Gastroesophageal sphincter (tissue), 4 donors: ENCODE results near the gene SH3PXD2A. TPM values are rescaled to one million over a fixed set of nuclear protein-coding genes. Genes with fewer than 3 reads are reported as not detected.

Experiments used
- ATAC-seq: fragments of 150-250 bp; one replicate; pipeline ENCODE4 v1.9.1; 2016; ENCODE audit warnings: mild to moderate bottlenecking, moderate library complexity
- H3K27ac ChIP-seq, 4 donors: fragments of 200-600 bp; sonication (generic) in 3 of 4; 1 replicate in 3 of 4; 2 replicates in 1 of 4; pipeline ENCODE4 v1.5.1; 2016 to 2019
- H3K27me3 ChIP-seq: fragments of 200-600 bp; sonication (generic); one replicate; pipeline ENCODE4 v1.5.1; 2019
- H3K36me3 ChIP-seq, 2 donors: fragments of 200-600 bp; sonication (generic); one replicate each; pipeline ENCODE4 v1.5.1; 2019; ENCODE audit warnings: control low read depth in 1 of 2
- H3K4me1 ChIP-seq, 3 donors: fragments of 200-600 bp; sonication (generic); 1 replicate in 2 of 3; 2 replicates in 1 of 3; pipeline ENCODE4 v1.5.1; 2016 to 2019; ENCODE audit warnings: control low read depth in 2 of 3
- H3K4me3 ChIP-seq, 2 donors: fragments of 200-600 bp; sonication (generic); one replicate each; pipeline ENCODE4 v1.5.1; 2019; ENCODE audit warnings: mild to moderate bottlenecking in 1 of 2, moderate library complexity in 1 of 2
- H3K9me3 ChIP-seq, 3 donors: fragments of 200-600 bp; sonication (generic); one replicate each; pipeline ENCODE4 v1.5.1; 2017 to 2019; ENCODE audit warnings: control low read depth in 2 of 3
- CTCF ChIP-seq, 4 experiments: fragments of 200-600 bp in 2 of 4; fragments of 450-650 bp in 2 of 4; sonication (generic) in 1 of 4; IDR thresholded peaks; one replicate each; pipeline ENCODE4 v1.5.1; 2017 to 2019; ENCODE audit warnings: antibody characterized with exemption in 4 of 4, mild to moderate bottlenecking in 2 of 4, moderate library complexity in 2 of 4
- EP300 ChIP-seq: sonication (generic); formaldehyde crosslinking; IDR thresholded peaks from one replicate; pipeline ENCODE4 v1.6.1; 2017; ENCODE audit warnings: antibody characterized with exemption, mild to moderate bottlenecking
- POLR2A ChIP-seq, 2 donors: fragments of 450-650 bp; IDR thresholded peaks; one replicate each; pipeline ENCODE4 v1.6.1; 2017; ENCODE audit warnings: antibody characterized with exemption in 2 of 2, mild to moderate bottlenecking in 2 of 2, moderate library complexity in 1 of 2
- POLR2AphosphoS5 ChIP-seq: sonication (generic); formaldehyde crosslinking; IDR thresholded peaks from one replicate; pipeline ENCODE4 v1.6.1; 2017; ENCODE audit warnings: antibody characterized with exemption
- WGBS, 2 donors: methylation state at CpG; one replicate each; pipeline ENCODE4 v1.1.5; 2018; ENCODE audit warnings: low coverage in 1 of 2; 5-methylcytosine and 5-hydroxymethylcytosine counted together
- total RNA-seq, 4 donors: library from RNA; depleted of rRNA; stranded (reverse); fragments of >200 nt; gene quantifications; one replicate each; pipeline ENCODE4 v1.1.0, GENCODE V29; 2016

The SH3PXD2A gene
- total RNA-seq, 4 donors from 2014 or later, result 31.2 to 65.2 (median 39.5) TPM

DNA sequence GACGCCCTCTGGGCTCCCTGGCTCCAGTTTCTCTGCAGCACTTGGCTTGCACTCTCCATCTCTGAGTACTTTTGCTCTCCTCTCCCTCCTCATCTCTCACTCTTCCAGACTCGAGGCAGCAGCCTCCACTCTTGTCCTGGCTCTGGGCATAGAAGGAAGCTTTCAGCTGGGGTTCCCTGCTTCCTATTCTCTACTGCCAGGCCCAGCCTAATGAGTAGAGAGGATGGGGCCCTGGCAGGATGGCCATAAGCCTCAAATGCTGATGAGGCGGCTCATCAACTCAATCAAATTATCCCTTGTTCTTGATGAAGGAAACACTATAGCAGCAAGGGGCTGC is 306.1 kb downstream of the SH3PXD2A start:
- 100% methylated on average over 1 of the region's 3 CpGs for WGBS, 2 donors
- no peak for TF ChIP-seq POLR2AphosphoS5
- no peak for TF ChIP-seq CTCF (IDR thresholded peaks at IDR 0.05)
- no peak for TF ChIP-seq EP300
- TF ChIP-seq POLR2A (IDR thresholded peaks at IDR 0.05), result no peak
- H3K27me3 ChIP-seq, result no peaks in the 10 kb centered on the region

GRCh38 chr10:103548581-103549348 is 306.6 kb downstream of the SH3PXD2A start:
- H3K4me3 ChIP-seq, result no peak overlapping the region
- peaks cover 0 to 5% (median 0%) of the 10 kb centered on the region in 3 donors for H3K4me1 ChIP-seq
- no peaks in the 10 kb centered on the region for H3K27me3 ChIP-seq
- ATAC-seq, result no peak
- 80 to 91% methylated on average over 1 to 10 of the region's 12 CpGs for WGBS, 2 donors
- no peaks in the 10 kb centered on the region for H3K36me3 ChIP-seq
- no peaks in the 10 kb centered on the region for H3K9me3 ChIP-seq
- H3K27ac ChIP-seq, result no peak overlapping the region
- TF ChIP-seq POLR2A (IDR thresholded peaks at IDR 0.05) (no peak), POLR2AphosphoS5 (no peak), EP300 (no peak), CTCF (IDR thresholded peaks at IDR 0.05) (no peak)

More for the DNA sequence above, 306.1 kb downstream of the SH3PXD2A start:
- Histone ChIP-seq H3K4me1 (peaks cover 0 to 5% (median 0%) of the 10 kb centered on the region in 3 donors), H3K36me3 (no peaks in the 10 kb centered on the region), H3K9me3 (no peaks in the 10 kb centered on the region), H3K4me3 (no peak overlapping the region), H3K27ac (no peak overlapping the region)
- no peak for ATAC-seq

DNA sequence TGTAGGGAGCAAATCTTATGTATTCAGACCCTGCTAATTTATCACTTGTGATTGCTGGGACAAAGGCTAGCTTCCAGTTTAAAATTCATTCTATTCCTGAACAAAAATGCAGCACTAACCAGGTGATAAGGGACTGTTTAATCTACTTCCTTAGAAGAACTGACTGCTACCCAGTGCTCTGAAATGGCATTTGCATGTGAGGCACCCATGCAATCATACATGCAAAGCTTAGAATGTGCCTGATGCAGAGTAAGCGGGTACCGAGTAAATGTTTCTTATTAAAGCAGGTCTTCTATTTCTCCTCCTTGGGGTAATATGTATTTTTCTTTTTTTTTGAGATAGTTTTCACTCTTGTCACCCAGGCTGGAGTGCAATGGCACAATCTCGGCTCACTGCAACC is 307.4 kb downstream of the SH3PXD2A start:
- H3K27me3 ChIP-seq, result no peaks in the 10 kb centered on the region
- no peak for ATAC-seq
- no peak overlapping the region for H3K27ac ChIP-seq
- no peaks in the 10 kb centered on the region for H3K36me3 ChIP-seq
- no peaks in the 10 kb centered on the region for H3K9me3 ChIP-seq
- H3K4me3 ChIP-seq, result no peak overlapping the region
- 86 to 95% methylated on average over 3 of the region's 3 CpGs for WGBS, 2 donors
- H3K4me1 ChIP-seq, result peaks cover 0 to 12% (median 4%) of the 10 kb centered on the region in 3 donors
- no peak for TF ChIP-seq EP300

DNA sequence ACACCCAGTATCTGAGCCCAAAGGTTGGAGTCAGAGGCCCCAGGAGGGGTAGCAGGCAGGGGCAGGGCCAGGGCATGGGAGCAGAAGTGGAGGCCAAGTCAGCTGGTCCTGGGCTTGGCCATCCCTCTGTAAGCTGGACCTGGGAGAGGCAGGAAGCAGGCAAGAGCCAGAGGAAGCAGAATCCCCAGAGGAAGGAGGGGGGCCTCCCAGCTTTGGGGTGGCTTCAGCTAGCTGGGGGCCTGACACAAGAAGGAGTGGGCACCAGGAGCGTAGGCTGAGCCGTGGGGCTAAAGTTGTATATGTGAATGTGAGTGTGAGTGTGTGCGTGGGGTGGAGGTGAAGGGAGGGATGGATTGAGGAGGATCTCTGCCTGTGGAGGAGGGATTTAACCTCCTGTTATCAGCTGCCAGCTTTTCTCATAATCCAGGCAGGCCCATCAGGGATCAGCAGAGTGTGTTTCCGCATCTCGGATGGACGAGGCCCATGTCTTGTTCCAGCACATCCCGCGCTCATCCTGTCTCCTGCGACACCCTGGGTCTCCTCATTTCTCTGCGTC is 307.9 kb downstream of the SH3PXD2A start:
- Histone ChIP-seq H3K27ac (no peak overlapping the region), H3K4me3 (no peak overlapping the region), H3K27me3 (no peaks in the 10 kb centered on the region), H3K36me3 (no peaks in the 10 kb centered on the region), H3K9me3 (no peaks in the 10 kb centered on the region), H3K4me1 (peaks cover 0 to 17% (median 4%) of the 10 kb centered on the region in 3 donors)
- ATAC-seq, result no peak
- 66 to 68% methylated on average over 6 to 10 of the region's 10 CpGs for WGBS, 2 donors
- TF ChIP-seq POLR2AphosphoS5 (no peak), POLR2A (IDR thresholded peaks at IDR 0.05) (no peak), CTCF (IDR thresholded peaks at IDR 0.05) (no peak), EP300 (no peak)

GRCh38 chr10:103546401-103546800 is 309.0 kb downstream of the SH3PXD2A start:
- Histone ChIP-seq H3K4me3 (no peak overlapping the region), H3K27ac (no peak overlapping the region), H3K4me1 (peaks cover 0 to 19% (median 4%) of the 10 kb centered on the region in 3 donors), H3K9me3 (no peaks in the 10 kb centered on the region), H3K36me3 (no peaks in the 10 kb centered on the region), H3K27me3 (no peaks in the 10 kb centered on the region)
- TF ChIP-seq POLR2A (IDR thresholded peaks at IDR 0.05) (no peak), POLR2AphosphoS5 (no peak), CTCF (IDR thresholded peaks at IDR 0.05) (no peak), EP300 (no peak)
- WGBS, 2 donors, result 80% methylated on average over 1 of the region's 1 CpG; no CpG with 5 or more reads in 1 of the 2 donors
- no peak for ATAC-seq
